Fibroblast of the aortic adventitia (primary cell): ENCODE measurements around the gene FAM47E. TPM values are rescaled to one million over a fixed set of nuclear protein-coding genes. Genes with fewer than 3 reads are reported as not detected.

Source experiments
- DNase-seq: peaks from one replicate; pipeline ENCODE4 v3.0.0-alpha.2; 2010; ENCODE audit warnings: low read depth
- H3K4me3 ChIP-seq: 2 replicates; pipeline ENCODE4 v1.5.1; 2011; ENCODE audit warnings: low read depth, mild to moderate bottlenecking, control low read depth, low read length, moderate library complexity
- total RNA-seq: library from RNA; depleted of rRNA; stranded (reverse); fragments of >200 nt; gene quantifications from 2 replicates; pipeline ENCODE4 v1.2.3, GENCODE V29; 2012; ENCODE audit warnings: low replicate concordance
- TF ChIP-seq, protein P1 (sequence below): IDR thresholded peaks from 2 replicates; pipeline ENCODE4 v1.5.1; 2011; ENCODE audit warnings: mild to moderate bottlenecking, low read length, control low read depth, inconsistent platforms; ENCODE audit not compliant: insufficient read depth

Gene FAM47E
- total RNA-seq, 1 donor: 0.18 TPM

GRCh38 chr4:76214177-76214675 is 37.3 kb upstream of the FAM47E start:
- DNase-seq: no peak
- TF ChIP-seq, protein P1, sequence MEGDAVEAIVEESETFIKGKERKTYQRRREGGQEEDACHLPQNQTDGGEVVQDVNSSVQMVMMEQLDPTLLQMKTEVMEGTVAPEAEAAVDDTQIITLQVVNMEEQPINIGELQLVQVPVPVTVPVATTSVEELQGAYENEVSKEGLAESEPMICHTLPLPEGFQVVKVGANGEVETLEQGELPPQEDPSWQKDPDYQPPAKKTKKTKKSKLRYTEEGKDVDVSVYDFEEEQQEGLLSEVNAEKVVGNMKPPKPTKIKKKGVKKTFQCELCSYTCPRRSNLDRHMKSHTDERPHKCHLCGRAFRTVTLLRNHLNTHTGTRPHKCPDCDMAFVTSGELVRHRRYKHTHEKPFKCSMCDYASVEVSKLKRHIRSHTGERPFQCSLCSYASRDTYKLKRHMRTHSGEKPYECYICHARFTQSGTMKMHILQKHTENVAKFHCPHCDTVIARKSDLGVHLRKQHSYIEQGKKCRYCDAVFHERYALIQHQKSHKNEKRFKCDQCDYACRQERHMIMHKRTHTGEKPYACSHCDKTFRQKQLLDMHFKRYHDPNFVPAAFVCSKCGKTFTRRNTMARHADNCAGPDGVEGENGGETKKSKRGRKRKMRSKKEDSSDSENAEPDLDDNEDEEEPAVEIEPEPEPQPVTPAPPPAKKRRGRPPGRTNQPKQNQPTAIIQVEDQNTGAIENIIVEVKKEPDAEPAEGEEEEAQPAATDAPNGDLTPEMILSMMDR: no peak
- H3K4me3 ChIP-seq: peak overlapping the region; percentile 87

- no peak for DNase-seq
- TF ChIP-seq, protein P1: no peak
- H3K4me3 ChIP-seq: no peak overlapping the region
These were observed 36.4 kb upstream of the FAM47E start for GRCh38 chr4:76215077-76215476.

GRCh38 chr4:76216524-76216923 is 35.0 kb upstream of the FAM47E start:
- TF ChIP-seq, protein P1: no peak
- no peak for DNase-seq
- no peak overlapping the region for H3K4me3 ChIP-seq

DNA sequence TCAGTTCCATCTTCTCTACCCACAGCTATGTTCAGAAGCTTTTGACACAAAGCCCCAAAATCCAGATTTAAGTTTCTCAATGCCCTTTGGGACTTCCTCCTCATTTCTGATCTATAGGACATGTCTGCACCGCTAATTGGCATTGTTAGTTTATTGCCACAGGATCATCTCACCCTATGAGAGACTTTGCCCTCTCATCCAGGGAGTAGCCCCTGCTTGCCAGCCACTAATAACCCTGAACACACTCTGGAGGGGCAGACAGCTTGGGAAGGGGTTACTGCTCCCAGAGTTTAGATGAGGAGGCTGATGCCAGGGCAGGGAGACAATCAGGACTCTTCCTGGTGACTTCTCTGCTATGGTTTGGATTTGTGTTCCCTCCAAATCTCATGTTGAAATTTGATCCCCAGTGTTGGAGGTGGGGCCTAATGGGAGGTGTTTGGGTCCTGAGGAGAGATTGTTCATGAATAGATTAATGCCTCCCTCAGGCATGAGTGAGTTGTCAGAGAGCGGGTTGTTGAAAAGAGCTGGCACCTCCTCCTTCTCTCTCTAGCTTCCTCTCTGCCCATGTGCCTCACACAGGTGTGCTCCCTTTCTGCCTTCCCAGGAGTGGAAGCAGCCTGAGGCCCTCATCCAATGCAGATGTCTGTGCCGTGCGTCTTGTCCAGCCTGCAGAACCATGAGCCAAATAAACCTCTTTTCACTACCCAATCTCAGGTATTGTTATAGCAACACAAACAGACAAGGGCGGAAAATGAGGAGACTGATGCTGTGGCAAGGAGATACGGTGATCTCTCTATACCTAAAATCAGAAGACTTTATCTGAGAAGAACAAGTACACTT is 34.3 kb upstream of the FAM47E start:
- no peak overlapping the region for H3K4me3 ChIP-seq
- TF ChIP-seq, protein P1: no peak
- DNase-seq: no peak

- no peak overlapping the region for H3K4me3 ChIP-seq
- TF ChIP-seq, protein P1: no peak
- peak; percentile 78 for DNase-seq
These were observed 32.0 kb upstream of the FAM47E start for GRCh38 chr4:76219299-76220055.

DNA sequence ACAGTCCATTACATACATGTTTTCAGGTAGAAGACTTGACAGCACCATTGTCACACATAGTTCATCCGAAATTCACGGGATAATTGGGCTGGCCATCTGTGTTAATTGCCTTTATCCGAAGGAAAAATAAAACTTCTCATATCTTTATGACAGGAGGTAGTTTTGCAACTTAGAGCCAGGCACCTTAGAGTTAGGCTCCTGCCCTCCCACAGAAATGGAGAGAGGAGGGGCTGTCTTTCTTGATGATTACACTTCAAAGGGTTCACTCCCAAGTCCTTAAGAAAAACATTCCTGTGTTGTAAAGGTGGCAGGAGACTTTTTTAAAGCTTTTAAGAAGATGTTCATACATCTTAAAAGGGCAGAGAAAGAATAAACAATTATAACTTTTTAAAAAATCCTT is 27.4 kb upstream of the FAM47E start:
- TF ChIP-seq, protein P1: no peak
- H3K4me3 ChIP-seq: no peak overlapping the region
- DNase-seq: no peak
